ENCODE data around the gene PPIL4.

DNA sequence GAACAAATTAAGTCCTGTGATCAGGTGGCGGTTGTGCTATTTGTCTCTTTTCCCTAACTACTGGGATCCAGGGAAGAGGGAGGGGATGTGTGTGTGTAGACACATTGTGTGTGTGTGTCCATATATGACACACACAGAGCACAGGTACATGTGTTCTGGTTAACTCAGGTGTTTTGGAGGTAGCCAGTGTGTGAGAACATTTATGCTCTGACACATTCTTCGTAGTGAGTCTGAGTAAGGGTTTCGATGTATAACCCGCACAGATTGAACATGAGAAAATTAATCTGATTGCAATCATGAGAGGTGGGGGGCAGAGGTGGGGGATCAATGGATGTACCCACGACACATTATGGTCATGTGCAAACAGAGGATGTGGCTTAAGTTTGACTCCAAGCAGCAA is 73.6 kb downstream of the PPIL4 start:
- TF ChIP-seq, protein P1, sequence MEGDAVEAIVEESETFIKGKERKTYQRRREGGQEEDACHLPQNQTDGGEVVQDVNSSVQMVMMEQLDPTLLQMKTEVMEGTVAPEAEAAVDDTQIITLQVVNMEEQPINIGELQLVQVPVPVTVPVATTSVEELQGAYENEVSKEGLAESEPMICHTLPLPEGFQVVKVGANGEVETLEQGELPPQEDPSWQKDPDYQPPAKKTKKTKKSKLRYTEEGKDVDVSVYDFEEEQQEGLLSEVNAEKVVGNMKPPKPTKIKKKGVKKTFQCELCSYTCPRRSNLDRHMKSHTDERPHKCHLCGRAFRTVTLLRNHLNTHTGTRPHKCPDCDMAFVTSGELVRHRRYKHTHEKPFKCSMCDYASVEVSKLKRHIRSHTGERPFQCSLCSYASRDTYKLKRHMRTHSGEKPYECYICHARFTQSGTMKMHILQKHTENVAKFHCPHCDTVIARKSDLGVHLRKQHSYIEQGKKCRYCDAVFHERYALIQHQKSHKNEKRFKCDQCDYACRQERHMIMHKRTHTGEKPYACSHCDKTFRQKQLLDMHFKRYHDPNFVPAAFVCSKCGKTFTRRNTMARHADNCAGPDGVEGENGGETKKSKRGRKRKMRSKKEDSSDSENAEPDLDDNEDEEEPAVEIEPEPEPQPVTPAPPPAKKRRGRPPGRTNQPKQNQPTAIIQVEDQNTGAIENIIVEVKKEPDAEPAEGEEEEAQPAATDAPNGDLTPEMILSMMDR (IDR thresholded peaks at IDR 0.05): no peak
- no peak for TF ChIP-seq POLR2A (IDR thresholded peaks at IDR 0.05)

Data from testis (tissue), 2 donors.